GM13977 (cell line): ENCODE measurements around the gene PXN.

Experiments
- DNase-seq: peaks from one replicate; pipeline ENCODE4 v3.0.0; 2012; ENCODE audit warnings: low spot score
- in situ Hi-C: fragments of 300-500 bp; cut with MboI; formaldehyde crosslinking; loops from one replicate; pipeline ENCODE4 v1.12.0; 2022; ENCODE audit warnings: low sequenced_read_pairs, low pct_unique_long_range_greater_than_20kb, mixed read lengths, inconsistent platforms; ENCODE audit not compliant: unreplicated experiment
- TF ChIP-seq, protein P1 (sequence below): IDR thresholded peaks from 2 replicates; pipeline ENCODE4 v1.5.1; 2012; ENCODE audit warnings: mild to moderate bottlenecking, control low read depth; ENCODE audit not compliant: insufficient read depth; ENCODE audit errors: extremely low read depth, missing control alignments

The PXN gene

GRCh38 chr12:120265473-120266179, at the start of gene PXN:
PXN (minus strand) TSS chr12:120265730; CDS start chr12:120265629, 101 bp downstream.
- TF ChIP-seq, protein P1, sequence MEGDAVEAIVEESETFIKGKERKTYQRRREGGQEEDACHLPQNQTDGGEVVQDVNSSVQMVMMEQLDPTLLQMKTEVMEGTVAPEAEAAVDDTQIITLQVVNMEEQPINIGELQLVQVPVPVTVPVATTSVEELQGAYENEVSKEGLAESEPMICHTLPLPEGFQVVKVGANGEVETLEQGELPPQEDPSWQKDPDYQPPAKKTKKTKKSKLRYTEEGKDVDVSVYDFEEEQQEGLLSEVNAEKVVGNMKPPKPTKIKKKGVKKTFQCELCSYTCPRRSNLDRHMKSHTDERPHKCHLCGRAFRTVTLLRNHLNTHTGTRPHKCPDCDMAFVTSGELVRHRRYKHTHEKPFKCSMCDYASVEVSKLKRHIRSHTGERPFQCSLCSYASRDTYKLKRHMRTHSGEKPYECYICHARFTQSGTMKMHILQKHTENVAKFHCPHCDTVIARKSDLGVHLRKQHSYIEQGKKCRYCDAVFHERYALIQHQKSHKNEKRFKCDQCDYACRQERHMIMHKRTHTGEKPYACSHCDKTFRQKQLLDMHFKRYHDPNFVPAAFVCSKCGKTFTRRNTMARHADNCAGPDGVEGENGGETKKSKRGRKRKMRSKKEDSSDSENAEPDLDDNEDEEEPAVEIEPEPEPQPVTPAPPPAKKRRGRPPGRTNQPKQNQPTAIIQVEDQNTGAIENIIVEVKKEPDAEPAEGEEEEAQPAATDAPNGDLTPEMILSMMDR = peak; percentile 87
- DNase-seq = peak; percentile 96
- in situ Hi-C loops = no loop called here

DNA sequence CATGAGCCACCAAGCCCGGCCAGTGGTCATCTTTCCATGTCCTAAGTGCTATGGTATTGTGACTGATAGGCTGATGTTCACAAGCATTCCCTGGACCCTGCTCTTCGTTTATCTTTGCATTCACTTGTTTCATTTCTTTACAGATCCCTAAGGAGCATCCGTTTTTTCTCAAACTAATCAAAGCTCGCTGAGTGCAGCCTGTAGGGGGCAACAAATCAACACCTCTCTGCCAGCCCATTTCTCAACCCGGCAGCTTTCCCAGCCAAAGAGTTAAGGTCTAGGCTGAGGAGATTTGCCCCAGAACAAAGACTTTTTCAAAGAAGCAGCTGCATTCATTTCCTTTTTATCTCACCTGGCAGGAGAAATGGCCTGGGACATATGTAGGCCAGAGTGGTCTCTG, 48.7 kb upstream of the PXN start:
- DNase-seq = no peak
- in situ Hi-C loops = no loop called here
- TF ChIP-seq, protein P1 = no peak

GRCh38 chr12:120301962-120302815, 36.7 kb upstream of the PXN start, which contains the start of gene SIRT4:
SIRT4 (plus strand) TSS chr12:120302321; CDS start chr12:120303562, 1,241 bp downstream.
- TF ChIP-seq, protein P1 = peak; percentile 72
- peak; percentile 93 for DNase-seq
- in situ Hi-C loops = no loop called here

DNA sequence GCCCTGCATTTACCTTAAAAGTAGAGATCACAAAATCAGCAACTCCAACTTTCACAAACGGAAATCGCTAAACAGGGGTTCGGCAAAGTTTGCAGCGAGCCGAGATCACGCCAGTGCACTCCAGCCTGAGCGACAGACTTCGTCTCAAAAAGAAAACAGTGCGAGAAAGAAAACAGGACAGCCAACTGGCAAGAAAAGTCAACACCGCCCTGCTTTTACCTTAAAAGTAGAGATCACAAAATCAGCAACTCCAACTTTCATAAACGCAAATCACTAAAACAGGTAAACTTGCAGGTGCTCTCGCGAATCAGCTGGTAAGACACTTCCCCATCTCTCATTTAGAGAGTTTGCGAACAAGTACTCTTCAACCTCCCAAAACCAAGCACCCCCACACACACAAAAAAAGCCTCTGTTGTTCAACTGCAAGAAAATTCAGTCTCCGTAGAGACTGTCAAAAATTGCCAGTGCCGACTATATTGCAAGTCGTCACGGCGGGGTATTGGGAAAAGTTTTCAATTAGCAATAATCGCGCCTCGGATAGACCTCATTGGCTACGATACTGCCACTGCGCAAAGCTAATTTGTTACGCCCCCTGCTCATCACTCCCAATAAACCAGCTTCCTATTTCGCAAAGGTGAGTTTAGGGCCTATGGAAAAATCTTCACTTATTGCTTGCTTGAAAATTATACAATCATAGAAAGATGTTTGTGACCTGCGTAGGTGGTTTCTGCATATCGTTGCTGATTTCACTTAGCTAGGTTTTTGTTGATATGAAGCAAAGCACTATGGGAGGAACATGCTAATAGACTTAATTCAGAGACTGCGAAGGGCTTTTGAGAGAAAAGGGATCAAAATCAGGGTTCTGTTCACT, 27.4 kb upstream of the PXN start, which contains the start of gene RNU4-1:
Gene RNU4-1 (minus strand): TSS at position 577 of the 871 bp plus-strand sequence.
- in situ Hi-C loops = no loop called here
- peak; percentile 70 for DNase-seq
- TF ChIP-seq, protein P1 = no peak

- in situ Hi-C loops = no loop called here
- TF ChIP-seq, protein P1 = no peak
- no peak for DNase-seq
Measured at GRCh38 chr12:120292411-120292660, 26.8 kb upstream of the PXN start.
